DOHH2 (cell line): ENCODE measurements around the gene C17orf107.

Experiments used
- EZH2phosphoT487 ChIP-seq: fragments of 200-600 bp; sonication (generic); IDR thresholded peaks from 2 replicates; pipeline ENCODE4 v1.6.1; 2017; ENCODE audit warnings: borderline replicate concordance, mild to moderate bottlenecking, antibody characterized with exemption, low read length, moderate library complexity, mixed read lengths
- TF ChIP-seq, protein P1 (sequence below): fragments of 200-600 bp; sonication (generic); IDR thresholded peaks from one replicate; pipeline ENCODE4 v1.5.1; 2014; ENCODE audit warnings: antibody characterized with exemption, mild to moderate bottlenecking, low read depth, low read length; ENCODE audit not compliant: poor library complexity, severe bottlenecking

DNA sequence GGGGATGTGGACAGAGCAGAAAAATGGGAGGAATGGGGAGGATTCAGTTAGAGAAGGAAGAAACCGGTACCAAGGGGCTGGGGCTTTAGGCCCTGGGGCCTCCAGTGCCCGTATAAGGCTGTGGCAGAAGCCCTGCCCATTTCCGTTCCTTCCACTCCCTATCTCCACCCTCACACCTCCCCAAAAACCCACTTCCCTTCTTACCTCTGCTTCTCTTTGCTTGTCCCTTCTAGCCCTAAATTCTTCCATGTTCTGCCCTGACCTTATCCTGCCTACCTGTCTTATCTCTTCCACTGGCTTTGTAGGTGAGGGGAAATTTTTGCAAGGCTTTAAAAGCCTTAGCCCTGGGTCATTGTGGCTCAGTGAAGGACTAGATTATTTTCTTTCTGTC lies 44.8 kb downstream of the C17orf107 start:
- TF ChIP-seq, protein P1, sequence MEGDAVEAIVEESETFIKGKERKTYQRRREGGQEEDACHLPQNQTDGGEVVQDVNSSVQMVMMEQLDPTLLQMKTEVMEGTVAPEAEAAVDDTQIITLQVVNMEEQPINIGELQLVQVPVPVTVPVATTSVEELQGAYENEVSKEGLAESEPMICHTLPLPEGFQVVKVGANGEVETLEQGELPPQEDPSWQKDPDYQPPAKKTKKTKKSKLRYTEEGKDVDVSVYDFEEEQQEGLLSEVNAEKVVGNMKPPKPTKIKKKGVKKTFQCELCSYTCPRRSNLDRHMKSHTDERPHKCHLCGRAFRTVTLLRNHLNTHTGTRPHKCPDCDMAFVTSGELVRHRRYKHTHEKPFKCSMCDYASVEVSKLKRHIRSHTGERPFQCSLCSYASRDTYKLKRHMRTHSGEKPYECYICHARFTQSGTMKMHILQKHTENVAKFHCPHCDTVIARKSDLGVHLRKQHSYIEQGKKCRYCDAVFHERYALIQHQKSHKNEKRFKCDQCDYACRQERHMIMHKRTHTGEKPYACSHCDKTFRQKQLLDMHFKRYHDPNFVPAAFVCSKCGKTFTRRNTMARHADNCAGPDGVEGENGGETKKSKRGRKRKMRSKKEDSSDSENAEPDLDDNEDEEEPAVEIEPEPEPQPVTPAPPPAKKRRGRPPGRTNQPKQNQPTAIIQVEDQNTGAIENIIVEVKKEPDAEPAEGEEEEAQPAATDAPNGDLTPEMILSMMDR = no peak
- TF ChIP-seq EZH2phosphoT487 = no peak
